ENCODE results near the gene TIGAR. TPM values are rescaled to one million over a fixed set of nuclear protein-coding genes. Genes with fewer than 3 reads are reported as not detected.

The TIGAR gene
- total RNA-seq, 1 experiment from 2014 or later, result 27.5 TPM

- Histone ChIP-seq H3K56ac (ENCODE audit: insufficient read length, low read depth, low read length) (no peak overlapping the region), H2BK120ac (ENCODE audit: low read depth, low read length, poor library complexity, severe bottlenecking) (no peak overlapping the region), H2AK5ac (ENCODE audit: insufficient read length, low read length) (no peak overlapping the region), H4K8ac (replicated peaks; ENCODE audit: insufficient read length, low read depth, low read length) (no peak overlapping the region), H2BK12ac (ENCODE audit: insufficient read length, low read depth, low read length) (no peak overlapping the region), H3K27ac (ENCODE audit: insufficient read length, low read depth, low read length) (no peak overlapping the region), H2BK20ac (ENCODE audit: low read depth, low read length, poor library complexity, severe bottlenecking) (no peak overlapping the region), H4K20me1 (ENCODE audit: control insufficient read depth, insufficient read depth, insufficient read length) (no peaks in the 10 kb centered on the region), H3K14ac (ENCODE audit: insufficient read depth, low read length) (no peak overlapping the region), H3K23me2 (ENCODE audit: insufficient read length, low read depth, low read length, poor library complexity, severe bottlenecking) (no peaks in the 10 kb centered on the region), H4K5ac (ENCODE audit: insufficient read length, low read depth, low read length) (no peak overlapping the region), H2BK15ac (ENCODE audit: low read depth, low read length) (no peak overlapping the region), H3K4ac (ENCODE audit: low read depth, low read length) (no peak overlapping the region), H3K23ac (ENCODE audit: insufficient read length, low read depth, low read length) (no peak overlapping the region), H3K79me1 (ENCODE audit: insufficient read depth, low read depth, low read length, poor library complexity, severe bottlenecking) (no peaks in the 10 kb centered on the region), H3K9ac (ENCODE audit: extremely low read depth, insufficient read length, low read length) (no peak overlapping the region), H3K27me3 (ENCODE audit: insufficient read depth, low read length) (no peaks in the 10 kb centered on the region; the same call in 1 of the 2 replicates), H3K4me2 (ENCODE audit: insufficient read depth, insufficient read length, low read length) (no peak overlapping the region), H3K4me1 (ENCODE audit: insufficient read depth, low read length) (no peaks in the 10 kb centered on the region), H3K79me2 (ENCODE audit: insufficient read depth, low read length) (no peaks in the 10 kb centered on the region), H2AFZ (ENCODE audit: low read length) (no peak overlapping the region), H3K9me3 (ENCODE audit: control insufficient read depth, low read depth, low read length) (no peaks in the 10 kb centered on the region), H4K91ac (ENCODE audit: insufficient read length, low read depth, low read length) (no peak overlapping the region), H2BK5ac (ENCODE audit: insufficient read length, low read length) (no peak overlapping the region), H3K18ac (ENCODE audit: insufficient read length, low read depth, low read length) (no peak overlapping the region), H3T11ph (ENCODE audit: low read length) (no peak overlapping the region)
- H3K4me3 Mint-ChIP-seq, result no peak overlapping the region
- peaks cover 3% of the 10 kb centered on the region; the same call in 1 of the 2 replicates for H3K27me3 Mint-ChIP-seq (ENCODE audit: low read depth)
- H3K36me3 Mint-ChIP-seq (ENCODE audit: insufficient read depth in 1 of 3, low read depth in 3 of 3), result peaks cover 0 to 8% (median 0%) of the 10 kb centered on the region in 3 experiments; a peak in 1 of 7 replicates
- H3K27ac Mint-ChIP-seq, result no peak overlapping the region
- no peak for TF ChIP-seq CTCF (conservative IDR thresholded peaks at IDR 0.05)
- no peak for DNase-seq
- peaks cover 10 to 13% of the 10 kb centered on the region in 2 experiments for H3K9me3 Mint-ChIP-seq
- H3K4me1 Mint-ChIP-seq, result peaks cover 3 to 6% of the 10 kb centered on the region in 2 experiments; a peak in 3 of 4 replicates
- no CpG with 5 or more reads among the region's 4 CpGs for WGBS (ENCODE audit: extremely low coverage, insufficient read length, low lambda C conversion rate)
Measured at GRCh38 chr12:4402996-4403395, 82.0 kb downstream of the TIGAR start.

Other genes starting within 250 kb of the TIGAR start
- gene CCND2, start 47.5 kb upstream of the TIGAR start, total RNA-seq (2021), result 98.2 and 104 TPM in 2 replicates
- gene FGF23, start 58.5 kb downstream of the TIGAR start, total RNA-seq (2021), result 0.13 and 0.24 TPM in 2 replicates
- gene FGF6, start 124.6 kb downstream of the TIGAR start, total RNA-seq (2021), result not detected in 2 replicates
- gene RAD51AP1, start 217.7 kb downstream of the TIGAR start, total RNA-seq (2021), result 55.4 and 59.4 TPM in 2 replicates
- 15.5 and 18.0 TPM in 2 replicates for gene DYRK4, start 241.0 kb downstream of the TIGAR start, total RNA-seq (2021)